Body of pancreas (tissue), 4 donors: ENCODE measurements around the gene SZRD1. TPM values are rescaled to one million over a fixed set of nuclear protein-coding genes. Genes with fewer than 3 reads are reported as not detected.

Source experiments
- ATAC-seq: fragments of 150-250 bp; one replicate; pipeline ENCODE4 v1.9.1; 2016
- DNase-seq, 4 donors: peaks; one replicate each; pipeline ENCODE4 v3.0.0-alpha.2; 2019
- H3K27ac ChIP-seq, 4 donors: fragments of 200-600 bp; sonication (generic); 1 replicate in 3 of 4; 2 replicates in 1 of 4; pipeline versions ENCODE4 v1.5.1 to v1.6.1; 2016 to 2019; ENCODE audit warnings: mild to moderate bottlenecking in 1 of 4, mixed read lengths in 1 of 4, moderate library complexity in 1 of 4
- H3K27me3 ChIP-seq, 2 donors: fragments of 200-600 bp; sonication (generic); one replicate each; pipeline ENCODE4 v1.6.0; 2016; ENCODE audit warnings: mild to moderate bottlenecking in 1 of 2
- H3K36me3 ChIP-seq, 2 donors: fragments of 200-600 bp; sonication (generic); replicated peaks in 1 of 2; 2 replicates each; pipeline ENCODE4 v1.5.1; 2016; ENCODE audit warnings: low read depth in 2 of 2; ENCODE audit not compliant: insufficient read depth in 1 of 2
- H3K4me1 ChIP-seq: fragments of 200-600 bp; sonication (generic); one replicate; pipeline ENCODE4 v1.6.0; 2016
- H3K4me3 ChIP-seq, 2 donors: fragments of 200-600 bp; sonication (generic); 1 replicate in 1 of 2; 2 replicates in 1 of 2; pipeline ENCODE4 v1.5.1; 2016 to 2019
- H3K9me3 ChIP-seq, 3 donors: fragments of 200-600 bp; sonication (generic); 1 replicate in 2 of 3; 2 replicates in 1 of 3; pipeline ENCODE4 v1.5.1; 2016
- POLR2A ChIP-seq, 3 donors: fragments of 450-650 bp; IDR thresholded peaks; one replicate each; pipeline ENCODE4 v1.6.1; 2016; ENCODE audit warnings: antibody characterized with exemption in 3 of 3, mild to moderate bottlenecking in 2 of 3
- WGBS, 2 donors: methylation state at CpG; one replicate each; pipeline ENCODE4 v1.1.5; 2017; 5-methylcytosine and 5-hydroxymethylcytosine counted together
- intact Hi-C: fragments of 100-400 bp; cut with DNase I; formaldehyde crosslinking; loops from one replicate; pipeline ENCODE4 v1.15.1; 2023
- total RNA-seq, 2 donors: library from RNA; depleted of rRNA; stranded (reverse); fragments of >200 nt; gene quantifications; one replicate each; pipeline ENCODE4 v1.1.0, GENCODE V29; 2016
- TF ChIP-seq, protein P1 (sequence below), 7 experiments: fragments of 450-650 bp in 4 of 7; fragments of 200-600 bp in 3 of 7; sonication (generic) in 3 of 7; IDR thresholded peaks; one replicate each; pipeline ENCODE4 v1.5.1; 2016 to 2019; ENCODE audit warnings: antibody characterized with exemption in 7 of 7

SZRD1 gene
- total RNA-seq, 2 donors from 2014 or later = 26.4 to 29.8 TPM

GRCh38 chr1:16398371-16398953 lies 31.4 kb downstream of the SZRD1 start:
- Histone ChIP-seq H3K27me3 (no peaks in the 10 kb centered on the region), H3K36me3 (peaks cover 0 to 5% of the 10 kb centered on the region in 2 donors), H3K9me3 (no peaks in the 10 kb centered on the region), H3K4me1 (no peaks in the 10 kb centered on the region), H3K4me3 (no peak overlapping the region), H3K27ac (no peak overlapping the region)
- intact Hi-C loops = no loop called here
- ATAC-seq (no peak), DNase-seq (no peak)
- 91 to 100% methylated on average over 1 to 5 of the region's 5 CpGs for WGBS, 2 donors
- TF ChIP-seq, protein P1, sequence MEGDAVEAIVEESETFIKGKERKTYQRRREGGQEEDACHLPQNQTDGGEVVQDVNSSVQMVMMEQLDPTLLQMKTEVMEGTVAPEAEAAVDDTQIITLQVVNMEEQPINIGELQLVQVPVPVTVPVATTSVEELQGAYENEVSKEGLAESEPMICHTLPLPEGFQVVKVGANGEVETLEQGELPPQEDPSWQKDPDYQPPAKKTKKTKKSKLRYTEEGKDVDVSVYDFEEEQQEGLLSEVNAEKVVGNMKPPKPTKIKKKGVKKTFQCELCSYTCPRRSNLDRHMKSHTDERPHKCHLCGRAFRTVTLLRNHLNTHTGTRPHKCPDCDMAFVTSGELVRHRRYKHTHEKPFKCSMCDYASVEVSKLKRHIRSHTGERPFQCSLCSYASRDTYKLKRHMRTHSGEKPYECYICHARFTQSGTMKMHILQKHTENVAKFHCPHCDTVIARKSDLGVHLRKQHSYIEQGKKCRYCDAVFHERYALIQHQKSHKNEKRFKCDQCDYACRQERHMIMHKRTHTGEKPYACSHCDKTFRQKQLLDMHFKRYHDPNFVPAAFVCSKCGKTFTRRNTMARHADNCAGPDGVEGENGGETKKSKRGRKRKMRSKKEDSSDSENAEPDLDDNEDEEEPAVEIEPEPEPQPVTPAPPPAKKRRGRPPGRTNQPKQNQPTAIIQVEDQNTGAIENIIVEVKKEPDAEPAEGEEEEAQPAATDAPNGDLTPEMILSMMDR (IDR thresholded peaks at IDR 0.05) = no peak
- no peak for TF ChIP-seq POLR2A (IDR thresholded peaks at IDR 0.05)

- DNase-seq (no peak), ATAC-seq (no peak)
- no peak for TF ChIP-seq POLR2A (IDR thresholded peaks at IDR 0.05)
- Histone ChIP-seq H3K36me3 (no peaks in the 10 kb centered on the region), H3K4me3 (no peak overlapping the region), H3K4me1 (no peaks in the 10 kb centered on the region), H3K27ac (no peak overlapping the region), H3K27me3 (no peaks in the 10 kb centered on the region), H3K9me3 (no peaks in the 10 kb centered on the region)
- 74 to 83% methylated on average over 10 of the region's 10 CpGs for WGBS, 2 donors
- intact Hi-C loops = no loop called here
Observed at GRCh38 chr1:16402742-16403141, 35.7 kb downstream of the SZRD1 start.

DNA sequence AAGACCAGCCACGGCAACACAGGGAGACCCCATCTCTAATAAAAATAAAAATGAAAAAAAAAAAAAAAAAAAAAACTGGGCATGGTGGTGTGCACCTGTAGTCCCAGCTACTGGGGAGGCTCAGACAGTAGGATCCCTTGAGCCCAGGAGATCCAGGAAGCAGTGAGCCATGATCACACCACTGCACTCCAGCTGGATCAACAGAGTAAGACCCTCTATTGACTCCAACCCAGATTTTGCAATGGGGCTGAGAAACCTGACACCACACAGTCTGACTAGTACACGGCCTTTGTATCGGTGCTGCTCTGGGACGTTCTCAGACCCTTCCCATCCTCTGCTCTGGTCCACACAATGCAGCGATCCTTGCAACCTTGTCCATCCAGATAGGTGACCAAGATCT lies 38.4 kb downstream of the SZRD1 start:
- intact Hi-C loops = no loop called here
- 73 to 87% methylated on average over 5 of the region's 5 CpGs for WGBS, 2 donors
- DNase-seq (no peak), ATAC-seq (no peak)
- no peaks in the 10 kb centered on the region for H3K36me3 ChIP-seq
- H3K4me3 ChIP-seq = no peak overlapping the region
- no peak for TF ChIP-seq POLR2A (IDR thresholded peaks at IDR 0.05)
- TF ChIP-seq, protein P1 (IDR thresholded peaks at IDR 0.05) = no peak
- H3K4me1 ChIP-seq = no peaks in the 10 kb centered on the region
- no peaks in the 10 kb centered on the region for H3K27me3 ChIP-seq
- H3K27ac ChIP-seq = no peak overlapping the region
- no peaks in the 10 kb centered on the region for H3K9me3 ChIP-seq

- Histone ChIP-seq H3K4me1 (no peaks in the 10 kb centered on the region), H3K4me3 (no peak overlapping the region), H3K9me3 (no peaks in the 10 kb centered on the region), H3K36me3 (no peaks in the 10 kb centered on the region), H3K27me3 (no peaks in the 10 kb centered on the region), H3K27ac (no peak overlapping the region)
- no peak for ATAC-seq
- intact Hi-C loops = no loop called here
- DNase-seq = no peak
- WGBS, 2 donors = 78 to 86% methylated on average over 9 of the region's 9 CpGs
- TF ChIP-seq, protein P1 (IDR thresholded peaks at IDR 0.05) = no peak
- no peak for TF ChIP-seq POLR2A (IDR thresholded peaks at IDR 0.05)
Observed at GRCh38 chr1:16406868-16407267, 39.8 kb downstream of the SZRD1 start.

DNA sequence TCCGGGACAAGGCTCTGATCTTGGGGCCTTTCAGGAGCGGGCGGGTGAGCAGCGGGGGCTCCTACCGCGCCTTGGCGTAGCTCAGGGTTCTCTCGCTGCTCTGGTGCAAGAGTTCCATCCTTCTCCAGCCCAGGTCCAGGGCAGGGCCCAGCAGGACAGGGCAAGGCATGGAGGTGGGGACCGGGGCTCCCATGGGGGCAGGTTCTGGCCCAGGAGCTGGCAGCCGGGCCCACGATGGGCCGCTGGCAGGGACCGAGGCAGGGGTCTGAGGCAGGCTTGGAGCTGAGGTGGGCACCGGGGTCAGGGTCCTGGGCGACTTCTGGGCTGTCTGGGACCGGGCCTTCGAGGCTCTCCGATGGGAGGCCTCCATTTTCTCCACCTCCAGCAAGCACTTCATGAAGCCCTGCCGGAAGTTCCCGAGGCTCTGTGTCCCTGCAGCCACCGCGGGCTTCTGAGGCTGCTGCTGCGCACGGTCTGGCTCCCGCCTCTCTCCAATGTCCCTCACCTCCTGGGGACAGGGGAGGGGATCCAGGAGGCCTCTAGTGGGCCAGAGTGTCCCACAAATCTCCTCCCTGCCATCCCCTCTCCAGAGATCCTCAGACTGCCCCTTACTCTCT lies 42.6 kb downstream of the SZRD1 start:
- intact Hi-C loops = no loop called here
- ATAC-seq (no peak), DNase-seq (no peak)

More for the DNA sequence above, 42.6 kb downstream of the SZRD1 start:
- H3K36me3 ChIP-seq = no peaks in the 10 kb centered on the region
- H3K27ac ChIP-seq = no peak overlapping the region
- no peak overlapping the region for H3K4me3 ChIP-seq
- 75 to 81% methylated on average over 8 to 25 of the region's 25 CpGs for WGBS, 2 donors
- no peaks in the 10 kb centered on the region for H3K27me3 ChIP-seq
- no peak for TF ChIP-seq POLR2A (IDR thresholded peaks at IDR 0.05)
- TF ChIP-seq, protein P1 (IDR thresholded peaks at IDR 0.05) = no peak
- H3K9me3 ChIP-seq = no peaks in the 10 kb centered on the region
- no peaks in the 10 kb centered on the region for H3K4me1 ChIP-seq
